Chondrocyte (in vitro differentiated cells): ENCODE results near the gene ZWILCH. TPM values are rescaled to one million over a fixed set of nuclear protein-coding genes. Genes with fewer than 3 reads are reported as not detected.

ENCODE experiments used
- DNase-seq: peaks from one replicate; pipeline ENCODE4 v3.0.0; 2021; ENCODE audit warnings: mixed read lengths, low spot score
- H3K27ac Mint-ChIP-seq: one replicate; pipeline ENCODE4 v1.8.0; 2021; ENCODE audit warnings: mild to moderate bottlenecking, moderate library complexity, mixed read lengths; ENCODE audit not compliant: unreplicated experiment
- H3K27me3 Mint-ChIP-seq: 2 replicates; pipeline ENCODE4 v1.8.0; 2021; ENCODE audit warnings: low read depth, mixed read lengths
- H3K36me3 Mint-ChIP-seq: 2 replicates; pipeline ENCODE4 v1.8.0; 2021; ENCODE audit warnings: low read depth, mixed read lengths
- H3K4me1 Mint-ChIP-seq: 2 replicates; pipeline ENCODE4 v1.8.0; 2021; ENCODE audit warnings: low read depth, mild to moderate bottlenecking, mixed read lengths
- H3K4me3 Mint-ChIP-seq: one replicate; pipeline ENCODE4 v1.8.0; 2021; ENCODE audit warnings: mild to moderate bottlenecking, moderate library complexity, mixed read lengths; ENCODE audit not compliant: unreplicated experiment
- H3K9me3 Mint-ChIP-seq: 2 replicates; pipeline ENCODE4 v1.8.0; 2021; ENCODE audit warnings: low read depth, mixed read lengths
- CTCF ChIP-seq: fragments of 200-600 bp; sonication (generic); IDR thresholded peaks from 2 replicates; pipeline ENCODE4 v1.5.0; 2021; ENCODE audit warnings: antibody characterized with exemption, mild to moderate bottlenecking, moderate library complexity
- total RNA-seq: library from RNA; stranded (reverse); gene quantifications from 3 replicates; pipeline ENCODE4 v1.2.1, GENCODE V29; 2021

Gene ZWILCH
- total RNA-seq, 1 donor from 2014 or later, result 11.0 TPM

DNA sequence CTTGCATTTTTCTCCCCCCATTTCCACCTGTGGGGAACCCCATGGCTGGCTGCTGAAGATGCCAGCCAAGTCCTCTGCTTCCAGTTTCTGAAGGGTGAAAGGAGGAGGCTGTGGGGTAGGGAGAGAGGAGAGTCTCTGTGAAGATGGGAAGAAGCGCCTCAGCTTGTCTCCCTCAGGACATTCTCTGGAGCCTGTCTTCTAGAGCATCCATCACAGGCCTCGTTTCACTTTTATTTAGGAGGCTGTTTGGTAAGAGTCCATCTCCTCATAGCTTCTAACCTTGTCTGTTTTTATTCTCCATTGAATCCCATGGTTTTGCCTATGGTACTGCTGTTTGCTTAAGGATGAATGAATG is 69.4 kb downstream of the ZWILCH start:
- no peak overlapping the region for H3K4me3 Mint-ChIP-seq
- no peak for TF ChIP-seq CTCF
- H3K36me3 Mint-ChIP-seq, result no peaks in the 10 kb centered on the region
- H3K4me1 Mint-ChIP-seq, result peaks cover 13% of the 10 kb centered on the region
- H3K9me3 Mint-ChIP-seq, result no peaks in the 10 kb centered on the region
- no peak overlapping the region for H3K27ac Mint-ChIP-seq
- DNase-seq, result no peak
- no peaks in the 10 kb centered on the region for H3K27me3 Mint-ChIP-seq

- H3K9me3 Mint-ChIP-seq, result no peaks in the 10 kb centered on the region
- DNase-seq, result no peak
- peaks cover 21% of the 10 kb centered on the region for H3K4me1 Mint-ChIP-seq
- H3K27me3 Mint-ChIP-seq, result no peaks in the 10 kb centered on the region
- no peaks in the 10 kb centered on the region for H3K36me3 Mint-ChIP-seq
- H3K27ac Mint-ChIP-seq, result no peak overlapping the region
- H3K4me3 Mint-ChIP-seq, result no peak overlapping the region
- TF ChIP-seq CTCF, result no peak
Observed at GRCh38 chr15:66578286-66578875, 73.3 kb downstream of the ZWILCH start.

- no peak overlapping the region for H3K4me3 Mint-ChIP-seq
- DNase-seq, result no peak
- peaks cover under 1% of the 10 kb centered on the region for H3K27me3 Mint-ChIP-seq
- H3K4me1 Mint-ChIP-seq, result peaks cover 9% of the 10 kb centered on the region
- no peaks in the 10 kb centered on the region for H3K9me3 Mint-ChIP-seq
- TF ChIP-seq CTCF, result no peak
- no peak overlapping the region for H3K27ac Mint-ChIP-seq
- H3K36me3 Mint-ChIP-seq, result no peaks in the 10 kb centered on the region
Observed at GRCh38 chr15:66580643-66581042, 75.5 kb downstream of the ZWILCH start.

GRCh38 chr15:66581972-66582537 is 76.9 kb downstream of the ZWILCH start:
- no peaks in the 10 kb centered on the region for H3K9me3 Mint-ChIP-seq
- peaks cover 9% of the 10 kb centered on the region for H3K4me1 Mint-ChIP-seq
- no peak for TF ChIP-seq CTCF
- H3K4me3 Mint-ChIP-seq, result no peak overlapping the region
- H3K27me3 Mint-ChIP-seq, result peaks cover 10% of the 10 kb centered on the region
- DNase-seq, result no peak
- no peaks in the 10 kb centered on the region for H3K36me3 Mint-ChIP-seq
- no peak overlapping the region for H3K27ac Mint-ChIP-seq

GRCh38 chr15:66586155-66586976 is 81.2 kb downstream of the ZWILCH start:
- H3K4me1 Mint-ChIP-seq, result peaks cover 3% of the 10 kb centered on the region

More at GRCh38 chr15:66586155-66586976, 81.2 kb downstream of the ZWILCH start:
- Mint-ChIP-seq H3K27me3 (peaks cover 19% of the 10 kb centered on the region), H3K9me3 (no peaks in the 10 kb centered on the region), H3K36me3 (no peaks in the 10 kb centered on the region), H3K4me3 (no peak overlapping the region), H3K27ac (no peak overlapping the region)
- no peak for TF ChIP-seq CTCF
- no peak for DNase-seq
